A204.1 (cell line): ENCODE results near the gene TROAP.
"Not testable (repeated sequence)": the region's sequence is repeated elsewhere in the genome, so short reads cannot be mapped to it uniquely, and the experiment has no call there.

ENCODE experiments used
- FAIRE-seq: peaks from 2 replicates; lab custom pipeline; 2012; peaks lifted over from hg19 to GRCh38; lab: Jason Lieb, UNC

TROAP gene

GRCh38 chr12:49295082-49295936, 27.7 kb upstream of the TROAP start, which contains the start of gene PRPH:
Gene PRPH (plus strand): TSS chr12:49295147. CDS start chr12:49295201, 54 bp downstream.
- no peak for FAIRE-seq

DNA sequence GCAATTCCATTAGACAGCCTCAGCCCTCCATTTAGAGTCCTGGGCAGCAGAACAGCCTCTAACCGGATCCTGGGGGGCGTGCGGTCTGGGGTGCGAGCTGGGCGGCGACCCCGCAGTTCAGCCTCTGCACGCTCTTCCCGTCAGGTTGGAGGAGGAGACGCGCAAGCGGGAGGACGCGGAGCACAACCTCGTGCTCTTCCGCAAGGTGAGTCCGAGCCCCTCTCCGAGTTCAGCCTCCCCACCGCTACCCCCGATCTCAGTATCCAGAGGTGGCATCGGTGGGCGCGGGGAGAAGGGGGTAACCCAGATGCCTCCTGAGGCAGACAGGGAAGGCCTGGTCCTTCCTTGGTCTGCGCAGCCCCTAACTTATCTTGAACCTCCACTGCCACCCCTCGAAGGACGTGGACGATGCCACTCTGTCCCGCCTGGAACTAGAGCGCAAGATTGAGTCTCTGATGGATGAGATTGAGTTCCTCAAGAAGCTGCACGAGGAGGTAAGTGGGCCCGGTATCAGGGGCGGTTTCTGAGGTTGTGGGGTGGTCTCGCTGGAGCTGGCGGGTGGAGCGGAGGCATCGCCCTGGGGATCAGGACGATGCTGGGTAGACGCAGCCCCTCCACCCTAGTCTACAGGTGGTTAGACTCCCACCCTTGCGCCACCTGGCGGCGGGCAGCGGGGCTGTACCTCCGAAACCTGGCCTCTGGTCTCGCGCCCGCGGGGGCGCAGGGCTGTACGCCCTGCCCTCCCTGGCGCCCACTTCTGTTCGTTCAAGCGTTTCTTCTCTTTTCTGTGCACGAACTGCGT, 26.8 kb upstream of the TROAP start:
- FAIRE-seq: no peak

- FAIRE-seq: no peak
Measured at GRCh38 chr12:49296836-49297694, 26.0 kb upstream of the TROAP start.

DNA sequence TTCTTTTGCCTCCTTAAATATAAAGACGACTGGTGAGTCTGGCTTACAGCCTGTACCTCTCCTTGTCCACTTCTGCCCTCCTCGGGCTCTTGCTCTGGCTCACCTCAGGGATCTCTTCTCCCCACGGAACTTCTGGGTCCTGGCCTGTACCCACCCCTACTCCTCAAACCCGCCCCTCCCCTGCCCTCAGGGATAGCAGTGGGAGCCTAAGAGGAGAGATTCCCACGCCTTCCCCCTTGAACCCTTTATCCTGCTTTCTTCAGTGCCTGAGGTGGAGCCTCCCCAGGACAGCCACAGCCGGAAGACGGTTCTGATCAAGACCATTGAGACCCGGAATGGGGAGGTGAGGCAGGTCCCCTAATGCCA, 25.4 kb upstream of the TROAP start:
- no peak for FAIRE-seq

DNA sequence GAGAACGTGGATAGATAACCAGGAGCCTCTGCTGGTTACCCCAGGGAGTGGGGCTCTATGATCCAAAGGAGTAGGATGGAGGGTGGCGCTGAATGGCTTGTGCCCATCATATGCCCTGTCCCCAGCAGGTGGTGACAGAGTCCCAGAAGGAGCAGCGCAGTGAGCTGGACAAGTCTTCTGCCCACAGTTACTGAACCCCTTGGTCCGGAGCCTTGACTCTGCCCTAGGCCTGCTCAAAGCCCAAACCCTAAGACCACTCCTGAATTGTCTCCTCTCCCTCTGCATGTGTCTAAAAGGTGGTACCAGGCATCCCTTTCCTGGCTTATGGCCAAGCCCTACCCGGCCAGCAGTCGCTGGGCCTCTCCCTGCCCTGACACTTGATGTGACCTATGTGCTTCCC, 24.9 kb upstream of the TROAP start:
- no peak for FAIRE-seq

GRCh38 chr12:49301760-49302159, 21.3 kb upstream of the TROAP start:
- FAIRE-seq: no peak

DNA sequence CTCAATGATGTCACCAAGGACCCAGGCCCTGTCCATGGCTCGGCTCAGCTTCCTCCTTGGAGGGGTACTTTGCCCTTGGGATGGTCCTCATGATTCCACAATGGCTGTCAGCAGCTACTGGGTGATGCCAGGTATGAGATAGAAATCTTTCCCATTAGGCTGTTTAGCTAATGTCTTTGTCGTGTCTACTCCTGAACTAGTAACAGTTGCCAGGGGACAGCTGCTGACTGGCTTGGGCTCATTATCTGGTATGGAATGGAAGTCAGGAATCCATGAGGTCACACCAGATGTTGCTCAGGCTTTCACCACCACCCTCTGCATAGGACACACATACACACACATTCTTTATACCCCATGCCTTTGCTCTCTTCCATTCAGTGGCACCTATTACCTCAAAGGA, 18.9 kb upstream of the TROAP start:
- FAIRE-seq: no peak

DNA sequence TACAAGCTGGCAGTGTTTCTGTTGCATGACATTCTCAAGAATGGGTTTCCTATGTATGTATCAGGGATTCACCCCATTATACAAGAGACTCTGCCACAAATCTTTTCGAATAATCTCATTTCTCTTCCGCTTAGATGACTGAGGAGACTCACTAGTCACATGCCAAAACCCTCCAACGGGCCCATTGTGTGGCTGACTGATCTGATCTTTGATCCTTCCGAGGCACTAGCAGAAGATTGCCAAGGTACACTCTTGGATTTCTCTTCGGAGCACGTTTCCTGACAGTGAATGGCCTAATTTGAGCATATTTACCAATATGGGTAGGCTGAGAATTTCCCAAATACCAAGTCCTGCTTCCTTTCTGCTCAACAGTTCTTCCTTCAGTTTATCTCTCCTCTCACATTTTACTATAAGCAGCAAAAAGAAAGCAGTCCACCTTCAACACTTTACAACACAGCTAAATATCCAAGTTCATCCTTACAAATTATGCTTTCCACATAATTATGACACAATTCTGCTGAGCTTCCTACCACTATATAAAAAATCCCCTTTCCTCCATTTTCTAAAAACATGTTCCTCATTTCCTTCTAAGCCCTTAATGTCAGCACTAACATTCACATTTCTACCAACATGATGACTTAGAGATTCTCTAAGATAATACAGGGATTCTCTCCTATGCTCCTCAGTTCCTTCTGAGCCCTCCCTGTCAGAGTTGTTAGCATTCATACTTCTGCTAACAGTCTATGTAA, 17.1 kb upstream of the TROAP start:
- FAIRE-seq: no peak

DNA sequence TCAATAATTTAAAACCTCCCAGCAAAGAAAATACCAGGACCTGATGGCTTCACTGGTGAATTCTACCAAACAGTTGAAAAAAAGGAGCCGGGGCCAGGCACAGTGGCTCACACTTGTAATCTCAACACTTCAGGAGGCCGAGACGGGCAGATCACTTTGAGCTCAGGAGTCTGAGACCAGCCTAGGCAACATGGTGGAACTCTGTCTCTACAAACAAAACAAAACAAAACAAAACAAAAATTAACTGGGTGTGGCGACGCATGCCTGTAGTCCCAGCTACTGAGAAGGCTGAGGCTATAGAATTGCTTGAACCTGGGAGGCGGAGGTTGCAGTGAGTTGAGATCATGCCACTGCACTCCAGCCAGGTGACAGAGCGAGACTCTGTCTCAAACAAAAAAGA, 13.7 kb upstream of the TROAP start:
- FAIRE-seq: no peak

DNA sequence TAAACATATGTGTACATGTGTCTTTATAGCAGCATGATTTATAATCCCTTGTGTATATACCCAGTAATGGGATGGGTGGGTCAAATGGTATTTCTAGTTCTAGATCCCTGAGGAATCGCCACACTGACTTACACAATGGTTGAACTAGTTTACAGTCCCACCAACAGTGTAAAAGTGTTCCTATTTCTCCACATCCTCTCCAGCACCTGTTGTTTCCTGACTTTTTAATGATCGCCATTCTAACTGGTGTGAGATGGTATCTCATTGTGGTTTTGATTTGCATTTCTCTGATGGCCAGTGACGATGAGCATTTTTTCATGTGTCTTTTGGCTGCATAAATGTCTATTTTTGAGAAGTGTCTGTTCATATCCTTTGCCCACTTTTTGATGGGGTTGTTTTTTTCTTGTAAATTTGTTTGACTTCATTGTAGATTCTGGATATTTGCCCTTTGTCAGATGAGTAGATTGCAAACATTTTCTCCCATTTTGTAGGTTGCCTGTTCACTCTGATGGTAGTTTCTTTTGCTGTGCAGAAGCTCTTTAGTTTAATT, 12.5 kb upstream of the TROAP start:
- FAIRE-seq: not testable (repeated sequence)

DNA sequence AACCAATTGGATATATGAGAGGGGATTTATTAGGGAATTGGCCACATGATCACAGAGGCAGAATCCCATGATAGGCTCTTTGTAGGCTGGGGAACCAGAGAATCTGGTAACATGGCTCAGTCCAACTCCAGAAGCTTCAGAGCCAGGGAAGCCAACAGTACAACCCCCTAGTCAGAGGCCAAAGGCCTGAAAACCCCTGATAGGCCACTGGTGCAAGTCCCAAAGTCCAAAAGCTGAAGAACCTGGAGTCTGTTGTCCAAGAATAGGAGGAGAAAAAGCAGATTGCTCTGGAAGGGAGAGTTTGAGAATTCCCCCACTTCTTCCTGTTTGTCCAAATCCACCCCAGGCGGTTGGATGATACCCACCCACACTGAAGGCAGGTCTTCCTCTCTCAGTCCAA, 8.2 kb upstream of the TROAP start:
- FAIRE-seq: no peak

- not testable (repeated sequence) for FAIRE-seq
Measured at GRCh38 chr12:49317118-49317517, 5.9 kb upstream of the TROAP start.

DNA sequence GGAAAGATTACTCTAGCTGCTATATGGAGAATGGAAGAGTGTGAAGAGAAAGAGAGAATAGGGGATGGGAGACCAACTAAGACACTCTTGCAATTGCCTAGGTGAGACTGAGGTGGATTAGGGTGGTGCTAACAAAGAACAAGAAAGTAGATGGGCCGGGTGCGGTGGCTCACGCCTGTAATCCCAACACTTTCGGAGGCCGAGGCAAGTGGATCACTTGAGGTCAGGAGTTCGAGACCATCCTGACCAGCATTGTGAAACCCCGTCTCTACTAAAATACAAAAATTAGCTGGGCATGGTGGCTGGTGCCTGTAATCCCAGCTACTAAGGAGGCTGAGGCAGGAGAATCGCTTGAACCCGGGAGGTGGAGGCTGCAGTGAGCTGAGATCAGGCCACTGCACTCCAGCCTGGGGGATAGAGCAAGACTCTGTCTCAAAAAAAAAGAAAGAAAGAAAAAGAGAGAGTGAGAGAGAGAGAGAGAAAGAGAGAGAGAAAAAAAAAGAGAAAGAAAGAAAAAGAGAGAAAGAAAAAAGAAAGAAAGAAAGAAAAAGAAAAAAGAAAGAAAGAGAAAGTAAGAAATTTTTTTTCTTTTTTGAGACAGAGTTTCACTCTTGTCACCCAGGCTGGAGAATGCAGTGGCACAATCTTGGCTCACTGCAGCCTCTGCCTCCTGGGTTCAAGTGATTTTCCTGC, 2.5 kb upstream of the TROAP start:
- not testable (repeated sequence) for FAIRE-seq

GRCh38 chr12:49322367-49322707, 718 bp upstream of the TROAP start:
- FAIRE-seq: no peak

DNA sequence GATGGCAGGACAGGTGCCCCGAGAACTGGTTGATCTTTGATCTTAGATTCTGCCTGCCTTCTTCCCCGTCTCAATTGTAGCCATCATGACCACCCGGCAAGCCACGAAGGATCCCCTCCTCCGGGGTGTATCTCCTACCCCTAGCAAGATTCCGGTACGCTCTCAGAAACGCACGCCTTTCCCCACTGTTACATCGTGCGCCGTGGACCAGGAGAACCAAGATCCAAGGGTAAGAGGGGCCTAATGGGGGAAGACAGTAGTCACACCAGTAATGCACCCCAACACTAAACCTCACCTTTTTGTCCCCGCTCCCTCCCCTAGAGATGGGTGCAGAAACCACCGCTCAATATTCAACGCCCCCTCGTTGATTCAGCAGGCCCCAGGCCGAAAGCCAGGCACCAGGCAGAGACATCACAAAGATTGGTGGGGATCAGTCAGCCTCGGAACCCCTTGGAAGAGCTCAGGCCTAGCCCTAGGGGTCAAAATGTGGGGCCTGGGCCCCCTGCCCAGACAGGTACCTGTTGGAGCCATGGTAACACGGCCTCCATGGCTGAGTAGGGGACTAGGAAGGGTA, 556 bp downstream of the TROAP start:
- FAIRE-seq: no peak

DNA sequence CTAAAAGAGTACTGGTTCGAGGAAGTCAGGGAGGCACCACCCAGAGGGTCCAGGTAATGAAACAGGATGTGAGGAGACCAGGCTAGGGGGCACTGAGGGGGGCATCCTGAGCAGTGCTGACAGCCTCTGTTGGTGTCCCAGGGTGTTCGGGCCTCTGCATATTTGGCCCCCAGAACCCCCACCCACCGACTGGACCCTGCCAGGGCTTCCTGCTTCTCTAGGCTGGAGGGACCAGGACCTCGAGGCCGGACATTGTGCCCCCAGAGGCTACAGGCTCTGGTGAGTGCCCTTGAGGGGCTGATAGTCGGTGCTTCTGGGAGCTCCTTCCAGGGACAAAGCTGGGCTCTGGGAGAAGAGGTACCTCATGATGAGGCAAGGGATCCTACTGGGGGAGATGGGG, 2.6 kb downstream of the TROAP start:
- FAIRE-seq: no peak

DNA sequence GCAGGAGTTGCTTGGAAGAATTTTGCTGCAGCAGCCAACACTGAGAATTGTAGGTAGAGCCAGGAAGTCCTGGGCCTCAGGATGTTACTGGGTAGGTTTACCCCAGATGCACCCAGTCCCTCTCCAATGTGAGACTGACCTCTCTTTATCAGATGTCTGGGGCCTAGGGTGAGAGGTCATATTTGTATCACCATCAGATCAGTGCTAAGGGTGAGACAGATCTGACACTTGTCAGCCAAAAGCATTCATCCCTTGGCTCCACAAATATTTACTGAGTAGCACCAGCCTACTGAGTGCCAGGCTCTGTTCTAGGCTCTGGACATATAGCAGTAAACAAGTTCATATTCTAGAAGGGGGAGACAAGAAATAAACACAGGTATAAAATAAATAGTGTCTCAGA, 4.3 kb downstream of the TROAP start:
- no peak for FAIRE-seq

DNA sequence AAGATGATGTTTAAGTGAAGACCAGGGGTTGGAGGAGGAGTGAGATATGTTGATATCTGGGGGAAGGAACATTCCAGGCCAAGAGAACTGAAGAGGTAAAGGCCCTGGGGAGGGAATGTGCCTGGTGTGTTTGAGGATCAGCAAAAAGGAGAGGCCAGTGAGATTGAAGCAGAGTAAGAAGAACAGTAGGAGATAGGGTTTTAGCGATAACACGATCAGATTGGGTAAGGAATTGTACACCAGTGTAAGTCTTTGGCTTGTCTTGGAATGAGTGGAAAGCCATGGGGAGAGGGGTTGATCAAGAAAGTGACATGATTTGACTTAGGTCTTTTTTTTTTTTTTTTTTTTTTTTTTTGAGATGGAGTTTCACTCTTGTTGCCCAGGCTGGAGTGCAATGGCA, 4.8 kb downstream of the TROAP start:
- no peak for FAIRE-seq

DNA sequence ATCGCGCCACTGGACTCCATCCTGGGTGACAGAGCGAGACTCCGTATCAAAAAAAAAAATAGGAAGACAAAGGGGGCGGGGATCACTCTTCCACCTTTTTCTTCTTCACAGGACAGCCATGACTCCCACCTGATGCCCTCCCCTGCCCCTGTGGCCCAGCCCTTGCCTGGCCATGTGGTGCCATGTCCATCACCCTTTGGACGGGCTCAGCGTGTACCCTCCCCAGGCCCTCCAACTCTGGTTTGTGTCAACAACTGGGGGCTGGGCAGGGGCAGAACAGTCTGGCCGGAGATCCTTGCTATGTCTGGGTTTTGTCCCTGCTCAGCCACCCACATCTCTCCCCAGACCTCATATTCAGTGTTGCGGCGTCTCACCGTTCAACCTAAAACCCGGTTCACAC, 5.8 kb downstream of the TROAP start:
- no peak for FAIRE-seq

DNA sequence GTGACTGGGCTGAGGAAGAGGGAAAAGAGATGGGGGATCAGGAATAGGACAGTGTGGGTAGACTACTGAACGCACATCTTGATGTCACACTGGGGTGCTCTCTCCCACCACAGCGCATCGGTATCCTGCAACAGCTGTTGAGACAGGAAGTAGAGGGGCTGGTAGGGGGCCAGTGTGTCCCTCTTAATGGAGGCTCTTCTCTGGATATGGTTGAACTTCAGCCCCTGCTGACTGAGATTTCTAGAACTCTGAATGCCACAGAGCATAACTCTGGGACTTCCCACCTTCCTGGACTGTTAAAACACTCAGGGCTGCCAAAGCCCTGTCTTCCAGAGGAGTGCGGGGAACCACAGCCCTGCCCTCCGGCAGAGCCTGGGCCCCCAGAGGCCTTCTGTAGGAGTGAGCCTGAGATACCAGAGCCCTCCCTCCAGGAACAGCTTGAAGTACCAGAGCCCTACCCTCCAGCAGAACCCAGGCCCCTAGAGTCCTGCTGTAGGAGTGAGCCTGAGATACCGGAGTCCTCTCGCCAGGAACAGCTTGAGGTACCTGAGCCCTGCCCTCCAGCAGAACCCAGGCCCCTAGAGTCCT, 7.1 kb downstream of the TROAP start:
- FAIRE-seq: no peak
